IMR-90 (cell line): Measurements from ENCODE around the gene GSTA4.

Experiments used
- CTCF ChIP-seq: conservative IDR thresholded peaks from 2 replicates; pipeline ENCODE4 v1.5.1; 2012; ENCODE audit warnings: mild to moderate bottlenecking, low read depth, low read length, improper control_type of control experiment
- FOS ChIP-seq: fragments of 150-350 bp; IDR thresholded peaks from 2 replicates; pipeline ENCODE4 v1.6.1; 2016; ENCODE audit warnings: low read depth, low read length
- MXI1 ChIP-seq: IDR thresholded peaks from 2 replicates; pipeline ENCODE4 v1.6.1; 2012; ENCODE audit warnings: low read depth, mild to moderate bottlenecking, low read length, moderate library complexity, borderline replicate concordance
- POLR2A ChIP-seq: IDR thresholded peaks from 2 replicates; pipeline ENCODE4 v1.6.1; 2012; ENCODE audit warnings: mild to moderate bottlenecking, low read depth, low read length
- SMC3 ChIP-seq: fragments of 150-350 bp; IDR thresholded peaks from 2 replicates; pipeline ENCODE4 v1.6.1; 2016; ENCODE audit warnings: low read depth, mild to moderate bottlenecking, antibody characterized with exemption, low read length, moderate library complexity

- TF ChIP-seq CTCF (no peak), MXI1 (no peak), POLR2A (no peak), SMC3 (no peak), FOS (no peak)
These were observed 29.0 kb downstream of the GSTA4 start for GRCh38 chr6:52966101-52966500.
